CD4-positive, alpha-beta T cell treated with Interleukin-15 for 1 hour (primary cell): Measurements from ENCODE around the gene CBX7.

ENCODE experiments used
- DNase-seq: peaks from one replicate; pipeline ENCODE4 v3.0.0-alpha.2; 2020

The CBX7 gene

DNA sequence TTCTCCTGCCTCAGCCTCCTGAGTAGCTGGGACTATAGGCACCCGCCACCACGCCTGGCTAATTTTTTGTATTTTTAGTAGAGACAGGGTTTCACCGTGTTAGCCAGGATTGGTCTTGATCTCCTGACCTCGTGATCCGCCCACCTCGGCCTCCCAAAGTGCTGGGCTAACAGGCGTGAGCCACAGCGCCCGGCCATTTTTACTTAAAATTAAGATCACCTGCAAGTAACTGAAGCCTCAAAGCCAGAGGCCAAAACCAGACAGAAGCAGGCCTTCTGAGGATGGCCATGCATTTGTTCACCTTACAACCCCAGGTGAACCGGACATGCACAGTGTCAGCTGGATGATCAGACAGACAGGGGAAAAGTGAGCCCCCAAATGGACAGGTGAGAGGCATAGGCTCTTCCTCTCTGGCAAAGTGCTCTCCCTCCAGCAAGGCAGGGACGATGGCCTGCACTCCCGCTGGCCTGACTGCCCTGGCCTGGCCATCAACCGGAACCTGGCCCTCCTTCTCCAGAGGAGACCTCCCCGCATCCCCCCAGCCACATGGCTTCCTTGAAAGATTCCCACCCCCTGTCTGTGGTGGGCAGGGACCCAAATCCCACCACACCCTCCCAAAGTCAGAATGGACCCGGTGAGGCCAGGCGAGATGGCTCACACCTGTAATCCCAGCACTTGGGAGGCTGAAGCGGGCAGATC lies 29.6 kb downstream of the CBX7 start:
- no peak for DNase-seq

DNA sequence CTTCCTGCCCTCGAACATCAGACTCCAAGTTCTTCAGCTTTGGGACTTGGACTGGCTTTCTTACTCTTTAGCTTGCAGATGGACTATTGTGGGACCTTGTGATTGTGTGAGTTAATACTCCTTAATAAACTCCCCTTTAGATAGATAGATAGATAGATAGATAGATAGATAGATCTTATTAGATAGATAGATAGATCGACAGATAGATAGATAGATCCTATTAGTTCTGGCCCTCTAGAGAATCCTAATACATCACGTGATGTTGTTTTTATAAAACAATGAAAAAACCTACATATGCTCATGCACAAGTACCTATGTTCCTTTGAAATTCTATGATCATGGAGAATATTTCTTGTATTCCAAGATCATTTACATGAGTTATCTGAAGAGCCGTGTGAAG lies 31.5 kb downstream of the CBX7 start:
- DNase-seq = no peak

DNA sequence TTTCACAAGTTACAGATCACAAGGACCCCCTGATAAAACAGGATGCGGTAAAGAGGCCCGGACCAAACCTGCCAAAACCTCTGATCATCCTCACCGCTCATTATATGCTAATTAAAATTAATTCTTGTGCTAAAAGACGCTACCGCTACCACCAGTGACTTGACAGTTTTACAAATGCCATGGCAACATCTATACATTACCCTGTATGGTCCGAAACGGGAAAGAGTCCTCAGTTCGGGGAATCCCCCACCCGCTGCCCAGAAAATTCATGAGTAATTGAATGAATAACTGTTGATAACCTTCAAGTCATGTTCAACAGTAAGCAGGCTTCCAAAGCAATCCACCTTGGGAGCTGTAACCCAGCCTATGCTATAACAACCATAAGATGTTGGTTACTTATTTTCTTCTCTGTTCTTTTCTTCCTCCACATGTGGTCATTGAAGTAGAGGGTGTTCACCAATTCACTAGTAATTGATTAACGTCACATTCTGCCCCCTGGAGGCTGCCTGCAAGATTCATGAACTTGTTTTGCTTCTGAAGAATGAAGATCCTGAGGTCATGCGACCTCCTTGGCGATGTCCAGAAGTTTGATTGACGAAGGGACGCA lies 34.8 kb downstream of the CBX7 start:
- peak; percentile 79 for DNase-seq

DNA sequence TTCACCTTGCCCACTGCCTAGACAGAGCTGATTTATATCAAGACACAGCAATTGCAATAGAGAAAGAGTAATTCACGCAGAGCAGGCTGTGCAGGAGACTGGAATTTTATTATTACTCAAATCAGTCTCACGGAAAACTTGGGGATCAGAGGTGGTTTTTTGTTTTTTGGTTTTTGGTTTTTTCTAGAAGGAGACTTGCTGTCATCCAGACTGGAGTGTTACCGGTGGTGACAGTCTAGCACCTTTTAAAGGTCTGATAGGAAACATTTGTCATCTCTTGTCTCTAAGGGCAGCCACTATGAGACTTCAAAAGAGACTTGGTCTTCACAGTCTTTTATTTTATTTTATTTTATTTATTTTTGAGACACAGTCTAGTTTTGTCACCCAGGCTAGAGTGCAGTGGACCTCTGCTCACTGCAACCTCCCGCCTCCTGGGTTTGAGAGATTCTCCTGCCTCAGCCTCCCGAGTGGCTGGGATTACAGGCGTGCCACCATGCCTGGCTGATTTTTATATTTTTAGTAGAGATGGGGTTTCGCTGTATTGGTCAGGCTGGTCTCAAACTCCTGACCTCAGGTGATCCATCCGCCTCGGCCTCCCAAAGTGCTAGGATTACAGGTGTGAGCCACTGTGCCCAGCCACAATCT lies 36.4 kb downstream of the CBX7 start:
- no peak for DNase-seq

DNA sequence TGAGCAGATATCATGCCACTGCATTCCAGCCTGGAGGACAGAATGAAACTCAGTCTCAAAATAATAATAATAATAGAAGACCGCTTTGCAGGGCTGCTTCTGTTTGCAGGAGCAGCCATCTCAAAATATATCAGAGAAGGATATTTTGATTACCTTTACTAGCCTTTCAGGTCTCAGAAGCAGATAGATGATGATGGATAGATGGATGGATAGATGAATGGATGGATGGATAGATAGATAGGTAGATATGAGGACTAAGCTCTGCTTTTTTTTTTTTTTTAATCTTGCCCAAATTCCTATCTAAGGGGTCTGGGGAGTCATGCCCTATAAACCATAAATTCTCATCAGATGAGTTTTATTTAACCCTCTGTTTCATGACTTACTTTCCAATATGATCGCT lies 36.9 kb downstream of the CBX7 start:
- DNase-seq = no peak

DNA sequence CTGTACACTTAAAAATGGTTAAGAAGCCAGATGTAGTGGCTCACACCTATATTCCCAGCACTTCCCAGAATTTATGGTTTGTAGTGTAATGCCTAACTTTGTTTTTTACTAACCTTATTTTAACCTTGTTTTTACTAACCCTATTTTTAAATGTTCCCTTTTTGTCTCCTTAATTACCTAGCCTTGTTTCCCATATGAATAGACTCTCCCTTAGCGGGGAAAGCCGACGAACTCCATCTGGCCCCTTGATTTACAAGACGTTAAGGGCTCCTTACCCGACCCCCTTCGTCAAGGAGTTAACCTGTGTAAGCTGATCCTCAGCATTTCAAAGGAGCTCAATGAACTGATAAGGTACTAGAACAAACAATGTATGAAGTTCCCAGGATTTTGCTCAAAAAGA lies 38.4 kb downstream of the CBX7 start:
- DNase-seq = no peak

DNA sequence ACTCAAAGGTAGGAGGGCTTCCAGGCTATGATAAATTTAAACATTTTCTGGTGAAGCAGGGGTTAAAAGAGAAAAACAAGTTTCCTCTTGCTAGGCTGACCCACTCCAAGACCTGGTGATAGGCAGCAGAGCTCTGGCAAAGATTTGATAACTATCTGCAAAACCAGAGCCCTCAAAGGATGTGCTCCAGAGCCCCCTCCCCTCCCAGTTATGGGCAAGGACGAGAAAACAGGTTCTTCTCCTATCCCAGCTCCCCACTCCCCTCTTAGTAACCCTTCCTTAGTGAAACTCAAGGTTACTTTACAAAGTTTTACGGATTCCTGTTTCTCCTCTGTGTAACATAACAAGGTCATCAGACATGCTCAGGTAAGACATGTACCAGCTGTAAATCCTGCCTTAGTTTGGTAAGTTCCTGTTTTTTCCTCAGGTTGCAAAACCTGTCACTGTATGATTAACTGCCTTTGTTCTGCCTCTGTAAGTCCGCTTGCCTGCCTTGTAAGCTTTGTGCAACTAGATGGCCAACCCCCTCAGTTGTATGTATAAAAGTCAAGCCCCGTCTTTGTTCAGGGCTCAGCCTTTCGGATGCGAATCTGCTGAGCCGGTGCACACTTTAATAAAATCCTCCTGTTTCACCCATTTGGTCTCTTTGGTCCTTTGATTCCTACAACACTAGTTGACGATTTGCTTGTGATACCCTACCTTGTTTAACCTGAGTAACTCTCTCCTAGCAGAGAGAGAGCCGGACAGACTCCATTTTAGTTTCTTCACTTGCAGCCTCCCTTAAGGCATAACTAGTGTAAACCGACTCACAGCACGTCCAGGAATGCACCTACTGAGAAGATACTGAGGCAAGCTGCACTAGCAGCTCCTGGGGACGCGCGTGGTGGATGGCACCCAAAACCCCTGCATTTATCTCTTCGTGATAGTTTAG lies 41.6 kb downstream of the CBX7 start:
- DNase-seq = no peak

DNA sequence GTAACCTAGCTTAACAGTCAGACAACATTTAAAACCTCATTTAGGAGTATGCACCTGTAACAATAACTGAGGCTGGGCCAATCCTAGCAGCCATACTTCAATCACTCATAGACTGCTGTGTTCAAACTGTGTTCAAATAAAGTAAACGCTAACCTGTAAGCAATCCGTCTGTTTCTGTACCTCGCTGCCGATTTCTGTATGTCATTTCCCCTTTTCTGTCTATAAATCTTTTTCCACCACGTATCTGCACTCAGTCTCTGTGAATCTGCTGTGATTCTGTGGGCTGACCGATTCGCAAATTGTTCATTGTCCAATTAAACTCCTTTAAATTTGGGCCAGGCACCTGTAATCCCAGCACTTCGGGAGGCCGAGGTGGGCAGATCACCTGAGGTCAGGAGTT lies 43.1 kb downstream of the CBX7 start:
- DNase-seq = no peak

DNA sequence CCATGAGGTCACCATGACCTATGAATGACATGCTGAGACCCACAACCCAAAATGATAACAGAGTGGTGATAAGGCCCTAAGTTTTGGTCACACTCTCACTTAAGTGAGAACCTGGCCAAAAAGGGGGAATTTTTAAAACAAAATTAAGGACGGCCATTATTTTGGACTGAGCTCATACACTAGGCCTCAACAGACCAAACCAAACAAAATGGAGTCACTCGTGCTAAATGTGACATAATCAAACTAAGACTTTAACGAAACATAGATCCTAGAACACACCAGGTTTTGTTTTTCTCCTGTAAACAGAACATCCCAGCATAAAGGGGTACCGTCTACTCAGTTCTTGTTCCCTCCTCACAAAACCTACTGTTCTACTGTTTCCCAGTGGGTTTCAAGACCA lies 44.0 kb downstream of the CBX7 start:
- DNase-seq = no peak

DNA sequence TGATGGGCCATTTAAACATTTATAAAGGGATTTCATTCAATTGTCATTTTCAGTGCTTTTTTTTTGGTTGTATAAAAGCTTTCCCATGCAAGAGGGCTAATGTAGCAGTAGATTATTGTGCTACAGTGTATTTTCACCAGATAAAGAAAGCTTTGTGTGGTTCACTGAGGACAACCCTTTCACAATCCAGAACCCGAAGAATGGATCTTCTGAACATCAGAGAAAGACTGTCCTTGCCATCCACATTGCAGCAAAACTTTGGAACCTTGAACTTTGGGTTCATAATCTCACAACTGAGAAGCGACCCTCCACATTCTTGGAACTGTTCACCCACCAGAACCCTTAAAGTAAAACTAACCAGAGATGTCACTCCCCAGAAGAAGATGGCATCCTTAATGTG lies 46.2 kb downstream of the CBX7 start:
- DNase-seq = no peak

DNA sequence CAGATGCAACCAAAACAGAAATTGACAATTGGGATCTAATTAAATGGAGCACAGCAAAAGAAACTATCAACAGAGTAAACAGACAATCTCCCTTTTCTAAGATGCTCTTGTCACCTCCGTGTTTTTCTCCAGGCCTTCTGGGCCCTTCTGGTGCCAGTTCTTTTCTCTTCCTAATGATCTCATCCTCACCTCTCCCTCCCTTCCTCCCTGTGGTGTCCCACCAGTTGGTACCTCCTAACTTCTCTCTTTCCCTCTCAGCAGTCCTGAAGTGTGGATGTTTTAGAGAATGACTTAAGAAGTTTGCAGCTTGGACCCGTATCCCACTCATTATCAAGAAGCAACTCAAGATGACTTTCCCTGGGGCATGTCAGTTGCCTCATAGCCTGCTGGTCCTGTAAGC lies 49.0 kb downstream of the CBX7 start:
- no peak for DNase-seq

DNA sequence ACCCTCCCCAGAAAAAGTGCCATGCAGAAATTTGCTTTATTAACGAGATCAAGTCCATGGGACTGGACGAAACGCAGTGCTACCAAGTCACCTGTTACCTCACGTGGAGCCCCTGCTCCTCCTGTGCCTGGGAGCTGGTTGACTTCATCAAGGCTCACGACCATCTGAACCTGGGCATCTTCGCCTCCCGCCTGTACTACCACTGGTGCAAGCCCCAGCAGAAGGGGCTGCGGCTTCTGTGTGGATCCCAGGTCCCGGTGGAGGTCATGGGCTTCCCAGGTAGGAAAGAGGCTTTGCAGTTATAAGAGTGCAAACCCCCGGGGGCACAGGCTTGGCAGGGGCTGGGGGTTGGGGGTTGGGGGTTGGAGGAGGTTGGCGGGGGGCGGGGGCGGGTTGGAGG lies 51.3 kb downstream of the CBX7 start:
- DNase-seq = no peak

DNA sequence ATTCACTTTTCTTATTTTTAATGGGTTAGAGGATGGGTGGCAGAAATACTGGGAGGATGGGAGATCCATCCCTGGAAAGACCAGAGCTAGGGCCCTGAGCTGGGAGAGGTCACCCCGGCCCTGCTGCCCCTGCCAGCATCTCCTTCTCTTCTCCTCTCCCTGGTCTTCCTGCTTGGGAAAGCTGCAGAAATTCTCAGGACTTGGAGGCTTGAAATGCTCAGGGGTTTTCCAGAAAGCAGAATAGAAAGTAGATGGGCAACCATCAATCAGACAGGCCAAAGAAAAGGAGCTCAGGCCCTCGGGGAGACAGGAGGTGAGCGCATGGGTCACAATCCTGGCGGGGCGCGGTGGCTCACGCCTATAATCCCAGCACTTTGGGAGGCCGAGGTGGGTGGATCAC lies 53.9 kb downstream of the CBX7 start:
- DNase-seq = no peak

DNA sequence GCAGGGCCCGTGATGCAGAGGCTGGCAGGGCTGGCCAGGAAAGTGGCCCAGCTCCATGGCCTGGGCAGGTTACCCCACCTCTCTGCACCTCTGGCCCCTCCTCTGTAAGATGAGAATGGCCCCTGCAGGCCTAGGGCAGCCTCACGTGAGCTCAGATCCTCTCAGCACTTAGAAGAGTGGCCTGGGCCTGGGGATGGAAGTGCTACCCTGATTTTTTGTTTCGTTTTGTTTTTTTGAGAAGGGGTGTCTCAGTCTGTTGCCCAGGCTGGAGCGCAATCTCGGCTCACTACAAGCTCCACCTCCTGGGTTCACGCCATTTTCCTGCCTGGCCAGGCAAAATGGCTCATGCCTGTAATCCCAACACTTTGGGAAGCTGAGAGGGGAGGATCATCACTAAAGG lies 54.5 kb downstream of the CBX7 start:
- peak; percentile 35 for DNase-seq

DNA sequence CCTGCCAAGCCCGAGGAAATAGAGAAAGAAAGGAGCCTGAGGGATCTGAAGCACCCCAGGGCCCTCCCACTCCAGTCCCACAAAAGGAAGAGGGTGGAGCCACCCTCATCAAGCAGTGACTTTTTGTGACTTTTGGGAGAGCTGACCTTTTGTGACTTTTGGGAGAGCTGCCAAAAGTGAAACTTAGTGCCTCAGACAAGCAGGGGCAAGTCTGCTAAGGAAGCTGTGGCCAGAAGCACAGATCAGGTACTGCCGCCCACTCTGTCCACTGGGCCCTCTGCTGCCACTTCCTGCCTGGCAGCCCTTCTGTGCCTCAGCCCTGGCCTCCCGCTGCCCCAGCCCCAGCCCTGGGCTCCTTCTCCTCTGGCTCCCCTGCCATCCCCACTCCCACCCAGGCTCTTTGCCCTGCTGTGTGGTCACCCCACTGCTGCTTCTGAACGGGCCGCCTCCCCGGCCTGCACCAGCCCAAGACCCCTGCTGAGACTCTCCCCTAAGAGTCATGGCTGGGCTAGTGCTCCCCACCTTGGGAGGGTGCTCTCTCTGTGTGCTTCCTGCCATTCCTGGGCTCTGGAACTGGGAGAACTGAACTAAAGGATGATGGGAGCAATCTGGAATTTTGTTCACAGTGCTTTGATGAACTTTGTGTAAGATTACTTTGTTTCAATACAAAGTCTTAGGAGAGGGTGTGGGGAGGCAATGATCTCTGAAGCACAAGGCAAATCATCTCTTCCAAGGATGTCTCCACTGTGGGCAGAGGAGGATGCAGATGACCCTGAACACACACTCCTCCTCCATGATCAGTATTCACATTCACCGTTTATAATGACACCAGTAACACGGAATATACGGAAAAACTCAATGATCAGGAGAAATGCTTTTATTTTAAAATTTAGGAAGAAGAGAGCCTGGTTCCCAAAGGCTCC lies 55.1 kb downstream of the CBX7 start, which contains the start of gene APOBEC3H:
TSS of gene APOBEC3H (plus strand) at position 147 of the 923 bp plus-strand sequence. CDS start 3,035 bp downstream, outside the sequence.
- peak; percentile 54 for DNase-seq

DNA sequence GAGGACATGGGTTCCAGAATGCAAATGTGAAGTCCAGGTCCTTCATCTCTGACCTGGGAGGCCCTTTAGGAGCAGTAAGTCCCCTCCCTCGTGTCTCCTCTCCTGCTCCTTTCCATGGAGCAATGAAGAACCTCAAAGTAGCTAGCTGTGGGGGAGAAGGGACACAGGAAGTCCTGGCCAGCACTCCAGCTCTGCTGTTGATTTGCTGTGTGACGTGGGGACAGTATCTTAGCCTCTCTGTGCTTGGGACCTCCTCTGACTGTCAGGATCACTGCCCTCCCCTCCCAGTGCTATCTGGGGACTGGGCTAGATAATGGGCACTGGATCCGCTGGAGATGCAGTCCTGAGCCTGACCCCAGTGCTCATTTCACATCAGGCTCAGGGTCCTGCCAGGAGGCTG lies 56.5 kb downstream of the CBX7 start:
- DNase-seq = no peak

DNA sequence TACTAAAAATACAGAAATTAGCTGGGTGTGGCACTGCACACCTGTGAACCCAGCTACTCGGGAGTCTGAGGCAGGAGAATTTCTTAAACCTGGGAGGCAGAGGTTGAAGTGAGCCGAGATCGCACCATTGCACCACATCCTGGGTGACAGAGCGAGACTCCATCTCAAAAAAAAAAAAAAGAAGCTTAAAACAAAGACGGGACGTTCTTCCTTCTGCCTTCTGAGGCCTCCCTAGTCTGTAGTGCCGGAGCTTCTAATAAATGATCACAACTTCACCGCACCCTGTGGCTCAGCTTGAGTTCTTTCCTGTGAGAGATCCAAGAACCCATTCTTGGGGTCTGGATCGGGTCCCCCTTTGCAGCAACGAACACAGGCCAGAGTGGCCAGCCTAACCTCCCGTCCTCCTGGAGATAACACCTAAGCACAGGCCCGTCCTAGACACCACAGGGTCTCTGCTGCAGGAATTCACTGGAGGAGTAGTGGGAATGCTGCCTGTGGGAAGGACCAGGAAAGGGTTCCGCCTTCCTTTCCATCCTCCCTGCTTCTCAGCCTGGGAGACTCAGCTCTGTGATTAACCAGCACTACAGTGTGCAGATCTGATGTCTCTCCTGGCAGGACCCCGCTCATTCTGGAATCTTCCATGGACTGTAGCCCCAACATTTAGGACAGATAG lies 57.6 kb downstream of the CBX7 start:
- no peak for DNase-seq

DNA sequence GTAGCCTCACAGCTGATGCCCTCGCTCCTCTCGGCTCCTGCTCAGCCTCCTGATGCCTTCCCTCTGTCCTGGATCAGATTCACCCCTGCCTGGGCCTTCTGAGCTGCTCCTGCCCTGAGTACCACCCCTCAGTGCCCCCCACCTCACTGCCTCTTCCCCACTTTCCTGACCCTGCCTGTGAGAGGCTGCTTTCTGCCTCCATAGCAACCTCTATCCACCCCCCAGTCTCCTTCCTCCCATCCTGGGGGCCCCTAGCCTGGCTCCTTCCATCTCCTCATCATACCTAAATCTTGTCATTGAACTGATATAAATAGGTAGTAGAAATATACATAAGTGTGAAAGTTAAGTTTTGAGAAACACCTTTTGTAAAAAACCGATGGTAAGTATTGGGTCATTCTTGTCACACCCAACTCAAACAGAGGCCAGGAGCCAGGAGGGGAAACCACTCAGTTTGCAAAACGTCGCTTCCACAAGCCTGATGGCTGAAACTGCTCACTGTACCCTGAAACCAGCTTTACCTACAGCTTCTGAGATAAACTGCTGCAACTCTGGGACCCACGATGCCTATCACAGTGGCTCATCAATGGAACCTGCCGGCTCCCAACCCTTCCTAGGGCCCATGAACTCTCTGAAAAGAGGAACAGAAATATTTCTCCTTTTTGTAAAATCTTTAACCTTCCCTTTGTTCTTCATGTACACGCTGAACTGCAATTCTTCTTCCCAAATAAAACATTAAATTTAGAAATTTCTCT lies 60.2 kb downstream of the CBX7 start:
- DNase-seq = no peak

DNA sequence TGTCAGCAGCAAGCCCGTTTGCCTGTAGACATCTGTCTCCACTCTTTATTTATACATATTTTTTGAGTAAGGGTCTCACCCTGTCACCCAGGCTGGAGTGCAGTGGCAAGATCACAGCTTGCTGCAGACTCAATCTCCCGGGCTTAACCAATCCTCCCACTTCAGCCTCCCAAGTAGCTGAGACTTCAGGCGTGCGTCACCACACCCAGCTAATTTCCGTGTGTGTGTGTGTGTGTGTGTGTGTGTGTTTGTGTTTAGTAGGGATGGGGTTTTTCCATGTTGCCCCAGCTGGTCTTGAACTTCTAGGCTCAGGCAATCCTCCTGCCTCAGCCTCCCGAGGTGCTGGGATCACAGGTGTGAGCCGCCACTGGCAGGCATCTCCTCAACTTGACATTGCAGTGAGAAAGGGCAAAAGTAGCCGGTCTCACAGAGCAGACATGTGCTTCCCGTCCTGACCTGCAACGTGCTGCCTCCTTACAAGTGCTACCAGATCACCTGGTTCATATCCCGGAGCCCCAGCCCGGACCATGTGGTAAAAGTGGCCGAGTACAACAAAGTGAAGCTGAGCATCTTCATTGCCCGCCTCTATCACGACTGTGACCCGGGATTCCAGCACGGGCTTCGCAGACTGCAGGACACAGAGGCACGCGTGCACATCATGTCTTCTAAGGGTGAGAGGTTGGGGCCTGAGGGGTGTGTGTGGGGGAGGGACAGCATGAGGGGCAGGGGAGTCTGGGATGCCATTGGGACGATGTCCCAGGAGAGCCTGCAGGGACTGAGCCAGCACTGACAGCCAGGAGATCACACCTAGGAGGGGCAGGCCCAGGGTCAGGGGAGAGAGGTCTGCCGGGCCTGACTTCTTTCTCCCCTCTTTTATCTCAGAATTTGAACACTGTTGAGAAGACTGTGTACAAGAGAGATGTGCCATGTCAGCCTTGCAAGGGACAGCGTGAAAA lies 61.1 kb downstream of the CBX7 start:
- DNase-seq = no peak
